HG02938 (cell line): ENCODE measurements around the gene CACNA2D3.
"Not testable (repeated sequence)": the region's sequence is repeated elsewhere in the genome, so short reads cannot be mapped to it uniquely, and the experiment has no call there.

Experiments
- ATAC-seq: cut with Tn5 transposase; IDR thresholded peaks from one replicate; pipeline ENCODE4 v1.9.1; 2021; ENCODE audit warnings: mild to moderate bottlenecking, moderate library complexity; ENCODE audit not compliant: unreplicated experiment

CACNA2D3 gene

DNA sequence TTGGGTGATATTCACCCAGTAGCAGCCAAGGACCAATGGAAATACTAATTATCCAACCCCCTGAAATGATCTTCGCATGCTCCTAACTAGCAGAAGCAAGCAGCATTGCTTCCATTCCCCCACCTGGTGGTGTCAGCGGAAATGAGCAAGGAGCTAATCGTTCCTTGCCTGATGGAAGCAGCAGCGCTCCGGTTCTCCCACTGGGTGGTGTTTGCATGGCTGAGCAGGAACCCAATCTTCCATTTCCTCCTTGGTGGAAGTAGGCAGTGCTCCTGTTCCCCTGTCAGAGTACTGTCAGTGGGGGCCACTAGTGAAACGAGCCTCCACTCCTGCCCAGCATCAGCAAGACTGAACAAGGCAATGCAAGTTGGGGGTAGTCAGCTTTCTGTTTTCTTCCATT, 311.5 kb downstream of the CACNA2D3 start:
- ATAC-seq, result no peak

DNA sequence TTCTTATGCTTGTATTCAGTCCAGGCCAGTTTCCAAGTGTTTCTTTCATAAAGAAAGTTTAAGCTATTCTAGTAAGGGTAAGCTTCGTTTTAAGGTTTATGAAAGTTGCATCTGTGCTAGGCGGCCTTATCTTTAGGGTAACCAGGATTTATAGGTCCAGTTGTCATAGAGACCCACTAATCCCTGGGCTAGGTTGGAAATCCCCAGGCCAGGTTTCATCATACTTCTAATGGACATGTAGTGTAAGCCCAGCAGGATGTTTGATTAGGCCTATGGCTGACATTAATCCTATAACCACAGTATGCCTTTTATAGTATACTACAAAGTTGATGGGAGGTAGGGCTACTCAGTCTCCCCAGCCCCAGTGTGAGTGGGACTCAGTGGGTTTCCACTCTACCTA, 312.4 kb downstream of the CACNA2D3 start:
- ATAC-seq, result no peak

DNA sequence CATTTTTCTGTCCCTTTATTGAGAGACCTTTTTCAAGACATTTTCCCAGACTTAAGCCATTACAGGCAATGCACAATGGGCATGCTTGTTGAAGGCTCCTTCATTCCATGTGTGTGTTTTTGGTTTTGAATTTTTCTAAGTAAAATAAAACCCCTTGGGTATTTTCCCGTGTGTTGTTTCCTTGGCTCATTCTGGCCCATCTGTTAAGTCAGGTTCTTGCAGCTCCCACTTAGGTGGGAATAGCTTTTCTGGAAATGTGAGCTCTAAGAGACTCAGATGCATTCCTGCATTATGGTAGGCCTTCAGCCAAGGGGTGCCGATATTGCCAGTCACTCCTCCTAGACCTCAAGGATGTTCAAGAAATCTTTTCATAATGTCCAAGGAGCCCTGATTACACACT, 314.9 kb downstream of the CACNA2D3 start:
- ATAC-seq, result no peak

DNA sequence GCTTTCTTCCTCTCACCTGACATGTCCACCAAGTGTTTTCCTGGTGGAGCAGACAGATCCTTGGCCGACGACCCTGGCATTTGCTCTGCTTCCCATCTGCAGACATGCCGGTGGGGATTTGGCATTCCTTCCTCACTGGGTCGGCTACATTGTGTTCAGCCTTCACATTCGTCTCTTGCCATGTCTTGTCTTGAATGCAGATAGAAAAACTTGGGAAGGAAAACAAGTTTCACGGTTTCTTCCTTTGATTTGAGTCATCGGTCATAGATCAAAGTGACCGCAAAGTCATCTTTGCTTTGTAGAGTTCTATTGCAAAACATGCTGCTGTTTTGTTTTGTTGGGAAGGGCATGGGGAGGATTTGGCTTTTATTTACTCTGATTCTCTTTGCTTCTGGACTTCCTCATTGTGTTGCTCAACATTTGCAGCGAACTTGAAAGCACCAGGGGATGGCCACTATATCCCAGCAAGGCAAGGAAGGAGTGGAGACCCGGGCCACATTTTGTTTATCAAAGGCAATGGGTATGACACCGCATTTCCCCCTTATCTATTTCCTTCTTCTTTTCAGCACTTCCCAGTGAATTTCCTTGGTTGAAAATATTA, 321.3 kb downstream of the CACNA2D3 start:
- ATAC-seq, result no peak

GRCh38 chr3:54445630-54446029, 323.3 kb downstream of the CACNA2D3 start:
- no peak for ATAC-seq

- ATAC-seq, result no peak
Measured at GRCh38 chr3:54447427-54447826, 325.1 kb downstream of the CACNA2D3 start.

- no peak for ATAC-seq
Measured at GRCh38 chr3:54454806-54455205, 332.5 kb downstream of the CACNA2D3 start.

DNA sequence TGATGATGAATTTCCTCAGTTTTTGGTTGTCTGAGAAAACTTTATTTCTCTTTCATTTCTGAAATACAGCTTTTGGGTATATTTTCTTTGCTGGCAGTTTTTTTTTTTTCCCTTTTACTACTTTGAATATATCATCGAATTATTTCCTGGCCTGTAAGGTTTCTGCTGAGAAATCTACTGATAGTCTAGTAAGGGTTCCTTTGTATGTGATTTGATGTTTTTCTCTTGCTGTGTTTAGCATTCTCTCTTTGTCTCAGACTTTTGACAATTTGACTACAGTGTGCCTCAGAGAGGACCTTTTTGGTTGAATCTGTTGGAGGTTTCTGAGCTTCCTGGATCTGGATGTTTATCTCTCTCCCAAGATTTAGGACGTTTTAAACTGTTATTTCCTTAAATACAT, 336.0 kb downstream of the CACNA2D3 start:
- ATAC-seq, result no peak

GRCh38 chr3:54464554-54464953, 342.2 kb downstream of the CACNA2D3 start:
- not testable (repeated sequence) for ATAC-seq

DNA sequence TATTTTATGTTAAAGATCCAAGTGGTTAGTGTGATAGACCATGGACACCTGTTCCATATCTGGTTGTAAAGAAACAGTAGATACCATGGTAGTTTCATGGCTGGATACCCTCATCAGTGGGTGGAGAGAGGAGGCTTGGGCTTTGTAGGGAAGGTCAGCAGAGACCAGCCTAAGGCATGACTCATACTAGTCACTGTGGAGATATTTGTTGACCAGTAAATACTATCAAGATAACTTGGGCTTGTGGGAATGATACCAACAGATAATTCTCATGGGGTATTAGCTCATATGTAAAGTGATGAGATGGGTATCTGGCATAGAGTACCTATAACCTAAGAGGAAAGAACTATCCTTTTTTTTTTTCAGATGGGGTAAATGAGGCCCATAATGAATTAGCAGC, 354.5 kb downstream of the CACNA2D3 start:
- no peak for ATAC-seq

GRCh38 chr3:54481606-54482365, 359.4 kb downstream of the CACNA2D3 start:
- ATAC-seq, result no peak

DNA sequence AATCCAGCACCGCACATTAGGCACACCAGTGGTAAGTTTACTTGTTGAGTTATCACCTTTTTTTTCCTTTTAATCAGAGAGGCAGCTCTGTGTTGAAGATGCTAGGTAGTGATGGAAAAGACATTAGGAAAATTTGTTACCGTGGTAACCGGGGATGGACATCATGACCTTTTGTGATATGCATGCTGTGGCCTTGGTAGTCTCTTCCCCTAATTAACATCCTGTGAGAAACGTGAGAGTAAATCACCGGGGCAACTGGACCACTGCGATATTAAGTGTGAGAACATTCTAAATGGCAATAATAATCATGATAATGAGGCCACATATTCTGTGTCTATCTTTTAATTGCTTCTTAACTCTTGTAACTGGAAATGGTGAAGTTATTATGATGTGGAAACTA, 362.0 kb downstream of the CACNA2D3 start:
- ATAC-seq, result no peak

DNA sequence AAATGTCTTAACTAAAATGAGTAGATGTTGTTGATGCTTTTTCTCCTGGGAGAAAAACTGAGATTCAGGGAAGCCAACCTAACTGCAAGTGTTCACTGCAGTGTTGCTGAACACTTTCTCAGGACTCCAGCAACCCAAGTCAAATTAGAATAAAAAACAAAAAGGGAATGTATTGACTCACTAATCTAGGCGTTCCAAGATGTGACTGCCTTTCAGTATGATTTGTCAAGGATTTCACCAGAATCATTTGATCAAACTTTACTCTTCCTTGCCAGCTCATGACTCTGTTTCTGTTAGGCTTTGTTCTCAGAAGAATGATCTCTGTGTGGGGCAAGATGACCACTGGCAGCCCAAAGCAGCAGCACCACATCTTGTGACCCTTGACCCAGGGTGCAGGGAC, 364.0 kb downstream of the CACNA2D3 start:
- ATAC-seq, result no peak

DNA sequence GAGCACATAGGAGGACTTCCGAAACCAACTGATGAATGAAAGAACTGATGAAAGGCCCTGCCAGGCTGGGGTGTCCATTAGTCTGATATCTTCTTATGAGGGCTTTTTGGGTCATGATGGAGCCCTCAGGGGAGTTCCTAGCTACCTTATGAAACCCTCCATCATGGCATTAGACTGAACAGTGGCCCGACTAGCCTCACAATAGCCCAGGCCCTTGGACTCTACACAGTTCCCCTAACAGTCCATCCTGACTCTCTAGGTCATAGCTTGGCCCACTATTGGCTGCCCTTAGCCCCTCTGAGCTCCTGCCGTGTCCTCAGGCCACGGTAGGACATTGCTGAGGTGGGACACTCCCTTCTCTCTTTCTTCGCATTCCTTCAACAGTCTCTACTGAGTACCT, 365.9 kb downstream of the CACNA2D3 start:
- ATAC-seq, result no peak

GRCh38 chr3:54494209-54494608, 371.9 kb downstream of the CACNA2D3 start:
- ATAC-seq, result no peak

GRCh38 chr3:54506603-54507002, 384.3 kb downstream of the CACNA2D3 start:
- no peak for ATAC-seq

GRCh38 chr3:54507876-54508460, 385.6 kb downstream of the CACNA2D3 start:
- no peak for ATAC-seq

- no peak for ATAC-seq
Measured at GRCh38 chr3:54510506-54510905, 388.2 kb downstream of the CACNA2D3 start.

- no peak for ATAC-seq
Measured at GRCh38 chr3:54511766-54512365, 389.5 kb downstream of the CACNA2D3 start.

DNA sequence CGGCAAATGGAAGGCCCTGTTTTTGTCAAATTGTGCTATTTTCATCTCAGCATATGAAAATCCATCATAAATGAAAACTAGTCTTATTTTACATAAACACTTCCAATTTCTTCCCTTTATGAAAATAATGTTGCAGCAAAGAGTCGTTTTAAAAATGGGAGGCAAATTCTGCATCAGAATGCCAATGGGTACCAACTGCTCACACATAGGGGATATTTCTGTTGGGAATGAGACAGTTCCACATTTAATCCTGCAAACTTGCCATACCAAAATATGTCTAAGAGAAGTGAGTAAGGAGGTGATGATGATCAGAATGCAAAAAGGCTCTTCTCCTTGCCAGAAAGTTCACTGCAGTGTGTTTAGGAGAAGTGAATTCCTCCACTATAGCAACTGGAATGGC, 391.7 kb downstream of the CACNA2D3 start:
- ATAC-seq, result no peak

GRCh38 chr3:54514416-54514815, 392.1 kb downstream of the CACNA2D3 start:
- ATAC-seq, result no peak
